ENCODE results near the gene ACOT7.

ACOT7 gene

GRCh38 chr1:6349254-6349943, 44.2 kb downstream of the ACOT7 start:
- no peak for TF ChIP-seq JUND (IDR thresholded peaks at IDR 0.05; ENCODE audit: low read depth)
- in situ Hi-C loops (cut with HindIII; ENCODE audit: low pct_unique_long_range_greater_than_20kb, low sequenced_read_pairs): no loop called here
- DNase-seq (ENCODE audit: low read depth in 1 of 2, low spot score in 1 of 2): no peak

- in situ Hi-C loops (cut with HindIII; ENCODE audit: low pct_unique_long_range_greater_than_20kb, low sequenced_read_pairs): no loop called here
- no peak for DNase-seq (ENCODE audit: low read depth in 1 of 2, low spot score in 1 of 2)
- no peak for TF ChIP-seq JUND (IDR thresholded peaks at IDR 0.05; ENCODE audit: low read depth)
Observed at GRCh38 chr1:6348511-6349191, 44.9 kb downstream of the ACOT7 start.

- peak in 1 of 2 experiments; percentile 55 for DNase-seq (ENCODE audit: low read depth in 1 of 2, low spot score in 1 of 2)
- no peak for TF ChIP-seq JUND (IDR thresholded peaks at IDR 0.05; ENCODE audit: low read depth)
- in situ Hi-C loops (cut with HindIII; ENCODE audit: low pct_unique_long_range_greater_than_20kb, low sequenced_read_pairs): no loop called here
Observed at GRCh38 chr1:6347641-6348487, 45.7 kb downstream of the ACOT7 start.

GRCh38 chr1:6345460-6345859, 48.1 kb downstream of the ACOT7 start:
- DNase-seq (ENCODE audit: low read depth in 1 of 2, low spot score in 1 of 2): no peak
- no peak for TF ChIP-seq JUND (IDR thresholded peaks at IDR 0.05; ENCODE audit: low read depth)
- in situ Hi-C loops (cut with HindIII; ENCODE audit: low pct_unique_long_range_greater_than_20kb, low sequenced_read_pairs): no loop called here

- in situ Hi-C loops (cut with HindIII; ENCODE audit: low pct_unique_long_range_greater_than_20kb, low sequenced_read_pairs): no loop called here
- TF ChIP-seq JUND (IDR thresholded peaks at IDR 0.05; ENCODE audit: low read depth): no peak
- no peak for DNase-seq (ENCODE audit: low read depth in 1 of 2, low spot score in 1 of 2)
Observed at GRCh38 chr1:6345009-6345408, 48.6 kb downstream of the ACOT7 start.

GRCh38 chr1:6343506-6344405, 49.8 kb downstream of the ACOT7 start:
- TF ChIP-seq JUND (IDR thresholded peaks at IDR 0.05; ENCODE audit: low read depth): no peak
- in situ Hi-C loops (cut with HindIII; ENCODE audit: low pct_unique_long_range_greater_than_20kb, low sequenced_read_pairs): no loop called here
- DNase-seq (ENCODE audit: low read depth in 1 of 2, low spot score in 1 of 2): peak; percentile 54 to 87

- no peak for TF ChIP-seq JUND (IDR thresholded peaks at IDR 0.05; ENCODE audit: low read depth)
- in situ Hi-C loops (cut with HindIII; ENCODE audit: low pct_unique_long_range_greater_than_20kb, low sequenced_read_pairs): no loop called here
- DNase-seq (ENCODE audit: low read depth in 1 of 2, low spot score in 1 of 2): no peak
Observed at GRCh38 chr1:6342056-6342455, 51.5 kb downstream of the ACOT7 start.

GRCh38 chr1:6338695-6339094, 54.9 kb downstream of the ACOT7 start:
- no peak for TF ChIP-seq JUND (IDR thresholded peaks at IDR 0.05; ENCODE audit: low read depth)
- DNase-seq (ENCODE audit: low read depth in 1 of 2, low spot score in 1 of 2): no peak
- in situ Hi-C loops (cut with HindIII; ENCODE audit: low pct_unique_long_range_greater_than_20kb, low sequenced_read_pairs): no loop called here

- no peak for DNase-seq (ENCODE audit: low read depth in 1 of 2, low spot score in 1 of 2)
- in situ Hi-C loops (cut with HindIII; ENCODE audit: low pct_unique_long_range_greater_than_20kb, low sequenced_read_pairs): no loop called here
- no peak for TF ChIP-seq JUND (IDR thresholded peaks at IDR 0.05; ENCODE audit: low read depth)
Observed at GRCh38 chr1:6336776-6337622, 56.6 kb downstream of the ACOT7 start.

- no peak for DNase-seq (ENCODE audit: low read depth in 1 of 2, low spot score in 1 of 2)
- TF ChIP-seq JUND (IDR thresholded peaks at IDR 0.05; ENCODE audit: low read depth): no peak
- in situ Hi-C loops (cut with HindIII; ENCODE audit: low pct_unique_long_range_greater_than_20kb, low sequenced_read_pairs): no loop called here
Observed at GRCh38 chr1:6334261-6334993, 59.1 kb downstream of the ACOT7 start.

- no peak for DNase-seq (ENCODE audit: low read depth in 1 of 2, low spot score in 1 of 2)
- TF ChIP-seq JUND (IDR thresholded peaks at IDR 0.05; ENCODE audit: low read depth): no peak
- in situ Hi-C loops (cut with HindIII; ENCODE audit: low pct_unique_long_range_greater_than_20kb, low sequenced_read_pairs): no loop called here
Observed at GRCh38 chr1:6332821-6333220, 60.7 kb downstream of the ACOT7 start.
